ENCODE data around the gene CCR6.

Gene CCR6

GRCh38 chr6:167098825-167099225 is 24.1 kb upstream of the CCR6 start:
- Histone ChIP-seq H3K36me3 (ENCODE audit: control insufficient read depth, insufficient read depth, low read length) (no peaks in the 10 kb centered on the region), H3K9me3 (ENCODE audit: control insufficient read depth, insufficient read depth, low read depth, low read length) (no peaks in the 10 kb centered on the region), H3K27me3 (ENCODE audit: control insufficient read depth, insufficient read depth, low read length) (no peaks in the 10 kb centered on the region), H3K4me1 (ENCODE audit: control insufficient read depth, insufficient read depth, low read length) (peaks cover 8% of the 10 kb centered on the region; the same call in 1 of the 2 replicates), H3K4me3 (ENCODE audit: low read depth, low read length) (no peak overlapping the region), H3K27ac (ENCODE audit: low read depth, low read length) (no peak overlapping the region), H3K9ac (ENCODE audit: low read length) (no peak overlapping the region)

GRCh38 chr6:167099707-167100106 is 23.2 kb upstream of the CCR6 start:
- H3K36me3 ChIP-seq (ENCODE audit: control insufficient read depth, insufficient read depth, low read length), result no peaks in the 10 kb centered on the region
- H3K27me3 ChIP-seq (ENCODE audit: control insufficient read depth, insufficient read depth, low read length), result no peaks in the 10 kb centered on the region
- H3K9ac ChIP-seq (ENCODE audit: low read length), result no peak overlapping the region
- no peaks in the 10 kb centered on the region; the same call in 1 of the 2 replicates for H3K4me1 ChIP-seq (ENCODE audit: control insufficient read depth, insufficient read depth, low read length)
- H3K9me3 ChIP-seq (ENCODE audit: control insufficient read depth, insufficient read depth, low read depth, low read length), result no peaks in the 10 kb centered on the region
- H3K4me3 ChIP-seq (ENCODE audit: low read depth, low read length), result no peak overlapping the region
- H3K27ac ChIP-seq (ENCODE audit: low read depth, low read length), result no peak overlapping the region

- no peak overlapping the region for H3K4me3 ChIP-seq (ENCODE audit: low read depth, low read length)
- H3K9me3 ChIP-seq (ENCODE audit: control insufficient read depth, insufficient read depth, low read depth, low read length), result no peaks in the 10 kb centered on the region
- no peak overlapping the region for H3K27ac ChIP-seq (ENCODE audit: low read depth, low read length)
- H3K27me3 ChIP-seq (ENCODE audit: control insufficient read depth, insufficient read depth, low read length), result no peaks in the 10 kb centered on the region
- H3K36me3 ChIP-seq (ENCODE audit: control insufficient read depth, insufficient read depth, low read length), result no peaks in the 10 kb centered on the region
- no peak overlapping the region for H3K9ac ChIP-seq (ENCODE audit: low read length)
- H3K4me1 ChIP-seq (ENCODE audit: control insufficient read depth, insufficient read depth, low read length), result no peaks in the 10 kb centered on the region
Measured at GRCh38 chr6:167100241-167100674, 22.6 kb upstream of the CCR6 start.

- Histone ChIP-seq H3K4me3 (ENCODE audit: low read depth, low read length) (no peak overlapping the region), H3K36me3 (ENCODE audit: control insufficient read depth, insufficient read depth, low read length) (no peaks in the 10 kb centered on the region), H3K27ac (ENCODE audit: low read depth, low read length) (no peak overlapping the region), H3K9me3 (ENCODE audit: control insufficient read depth, insufficient read depth, low read depth, low read length) (no peaks in the 10 kb centered on the region), H3K4me1 (ENCODE audit: control insufficient read depth, insufficient read depth, low read length) (no peaks in the 10 kb centered on the region), H3K27me3 (ENCODE audit: control insufficient read depth, insufficient read depth, low read length) (no peaks in the 10 kb centered on the region), H3K9ac (ENCODE audit: low read length) (no peak overlapping the region)
Measured at GRCh38 chr6:167102318-167102717, 20.6 kb upstream of the CCR6 start.

- Histone ChIP-seq H3K27ac (ENCODE audit: low read depth, low read length) (no peak overlapping the region), H3K4me1 (ENCODE audit: control insufficient read depth, insufficient read depth, low read length) (no peaks in the 10 kb centered on the region), H3K27me3 (ENCODE audit: control insufficient read depth, insufficient read depth, low read length) (no peaks in the 10 kb centered on the region), H3K4me3 (ENCODE audit: low read depth, low read length) (no peak overlapping the region), H3K9me3 (ENCODE audit: control insufficient read depth, insufficient read depth, low read depth, low read length) (no peaks in the 10 kb centered on the region), H3K9ac (ENCODE audit: low read length) (no peak overlapping the region), H3K36me3 (ENCODE audit: control insufficient read depth, insufficient read depth, low read length) (no peaks in the 10 kb centered on the region)
Measured at GRCh38 chr6:167103041-167103891, 19.6 kb upstream of the CCR6 start.

- H3K36me3 ChIP-seq (ENCODE audit: control insufficient read depth, insufficient read depth, low read length), result no peaks in the 10 kb centered on the region
- no peak overlapping the region for H3K9ac ChIP-seq (ENCODE audit: low read length)
- no peaks in the 10 kb centered on the region for H3K27me3 ChIP-seq (ENCODE audit: control insufficient read depth, insufficient read depth, low read length)
- H3K9me3 ChIP-seq (ENCODE audit: control insufficient read depth, insufficient read depth, low read depth, low read length), result no peaks in the 10 kb centered on the region
- no peaks in the 10 kb centered on the region for H3K4me1 ChIP-seq (ENCODE audit: control insufficient read depth, insufficient read depth, low read length)
- H3K4me3 ChIP-seq (ENCODE audit: low read depth, low read length), result no peak overlapping the region
- H3K27ac ChIP-seq (ENCODE audit: low read depth, low read length), result no peak overlapping the region
Measured at GRCh38 chr6:167104388-167104787, 18.5 kb upstream of the CCR6 start.

- Histone ChIP-seq H3K9ac (ENCODE audit: low read length) (no peak overlapping the region), H3K9me3 (ENCODE audit: control insufficient read depth, insufficient read depth, low read depth, low read length) (no peaks in the 10 kb centered on the region), H3K4me3 (ENCODE audit: low read depth, low read length) (no peak overlapping the region), H3K36me3 (ENCODE audit: control insufficient read depth, insufficient read depth, low read length) (no peaks in the 10 kb centered on the region), H3K27me3 (ENCODE audit: control insufficient read depth, insufficient read depth, low read length) (no peaks in the 10 kb centered on the region), H3K4me1 (ENCODE audit: control insufficient read depth, insufficient read depth, low read length) (no peaks in the 10 kb centered on the region), H3K27ac (ENCODE audit: low read depth, low read length) (no peak overlapping the region)
Measured at GRCh38 chr6:167105060-167105459, 17.8 kb upstream of the CCR6 start.

- Histone ChIP-seq H3K9ac (ENCODE audit: low read length) (no peak overlapping the region), H3K9me3 (ENCODE audit: control insufficient read depth, insufficient read depth, low read depth, low read length) (no peaks in the 10 kb centered on the region), H3K27ac (ENCODE audit: low read depth, low read length) (no peak overlapping the region)
Measured at GRCh38 chr6:167106406-167106805, 16.5 kb upstream of the CCR6 start.

GRCh38 chr6:167107787-167108186 is 15.1 kb upstream of the CCR6 start:
- Histone ChIP-seq H3K4me3 (ENCODE audit: low read depth, low read length) (no peak overlapping the region), H3K27ac (ENCODE audit: low read depth, low read length) (no peak overlapping the region), H3K4me1 (ENCODE audit: control insufficient read depth, insufficient read depth, low read length) (no peaks in the 10 kb centered on the region)

More at GRCh38 chr6:167106406-167106805, 16.5 kb upstream of the CCR6 start:
- no peaks in the 10 kb centered on the region for H3K4me1 ChIP-seq (ENCODE audit: control insufficient read depth, insufficient read depth, low read length)
- no peak overlapping the region for H3K4me3 ChIP-seq (ENCODE audit: low read depth, low read length)
- no peaks in the 10 kb centered on the region for H3K27me3 ChIP-seq (ENCODE audit: control insufficient read depth, insufficient read depth, low read length)
- no peaks in the 10 kb centered on the region for H3K36me3 ChIP-seq (ENCODE audit: control insufficient read depth, insufficient read depth, low read length)

GRCh38 chr6:167108278-167108677 is 14.6 kb upstream of the CCR6 start:
- Histone ChIP-seq H3K27me3 (ENCODE audit: control insufficient read depth, insufficient read depth, low read length) (no peaks in the 10 kb centered on the region), H3K36me3 (ENCODE audit: control insufficient read depth, insufficient read depth, low read length) (no peaks in the 10 kb centered on the region), H3K4me1 (ENCODE audit: control insufficient read depth, insufficient read depth, low read length) (no peaks in the 10 kb centered on the region), H3K9me3 (ENCODE audit: control insufficient read depth, insufficient read depth, low read depth, low read length) (no peaks in the 10 kb centered on the region), H3K27ac (ENCODE audit: low read depth, low read length) (no peak overlapping the region), H3K9ac (ENCODE audit: low read length) (no peak overlapping the region), H3K4me3 (ENCODE audit: low read depth, low read length) (no peak overlapping the region)

More at GRCh38 chr6:167107787-167108186, 15.1 kb upstream of the CCR6 start:
- Histone ChIP-seq H3K9ac (ENCODE audit: low read length) (no peak overlapping the region), H3K36me3 (ENCODE audit: control insufficient read depth, insufficient read depth, low read length) (no peaks in the 10 kb centered on the region), H3K9me3 (ENCODE audit: control insufficient read depth, insufficient read depth, low read depth, low read length) (no peaks in the 10 kb centered on the region), H3K27me3 (ENCODE audit: control insufficient read depth, insufficient read depth, low read length) (no peaks in the 10 kb centered on the region)

- H3K9me3 ChIP-seq (ENCODE audit: control insufficient read depth, insufficient read depth, low read depth, low read length), result no peaks in the 10 kb centered on the region
- H3K27me3 ChIP-seq (ENCODE audit: control insufficient read depth, insufficient read depth, low read length), result no peaks in the 10 kb centered on the region
- H3K4me1 ChIP-seq (ENCODE audit: control insufficient read depth, insufficient read depth, low read length), result no peaks in the 10 kb centered on the region
- no peak overlapping the region for H3K9ac ChIP-seq (ENCODE audit: low read length)
- H3K27ac ChIP-seq (ENCODE audit: low read depth, low read length), result no peak overlapping the region
- no peak overlapping the region for H3K4me3 ChIP-seq (ENCODE audit: low read depth, low read length)
- no peaks in the 10 kb centered on the region for H3K36me3 ChIP-seq (ENCODE audit: control insufficient read depth, insufficient read depth, low read length)
Measured at GRCh38 chr6:167109651-167110050, 13.2 kb upstream of the CCR6 start.
